Non-pigmented ciliary epithelial cell (primary cell): ENCODE results near the gene LRP1B.

ENCODE experiments used
- DNase-seq: peaks from one replicate; pipeline ENCODE4 v3.0.0-alpha.2; 2010; ENCODE audit warnings: low read depth

LRP1B gene

DNA sequence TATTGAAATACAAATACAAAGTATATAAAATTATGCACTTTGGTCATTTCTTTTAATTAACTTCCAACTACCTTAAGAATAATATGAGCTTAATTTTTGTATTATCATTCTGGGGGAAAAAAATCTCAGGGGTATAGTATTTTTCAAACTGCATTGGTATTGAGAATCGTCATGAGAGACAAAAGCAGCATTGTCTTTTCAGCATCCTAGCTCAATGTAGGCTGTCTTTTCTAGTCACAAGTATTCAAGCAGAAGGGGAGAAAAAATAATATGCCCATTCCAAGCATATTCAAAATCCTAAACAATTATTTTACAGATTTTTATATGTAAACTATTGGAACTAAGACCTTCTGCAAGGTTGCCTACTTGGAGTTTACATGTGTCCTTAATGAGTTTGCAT is 693.3 kb downstream of the LRP1B start:
- no peak for DNase-seq

DNA sequence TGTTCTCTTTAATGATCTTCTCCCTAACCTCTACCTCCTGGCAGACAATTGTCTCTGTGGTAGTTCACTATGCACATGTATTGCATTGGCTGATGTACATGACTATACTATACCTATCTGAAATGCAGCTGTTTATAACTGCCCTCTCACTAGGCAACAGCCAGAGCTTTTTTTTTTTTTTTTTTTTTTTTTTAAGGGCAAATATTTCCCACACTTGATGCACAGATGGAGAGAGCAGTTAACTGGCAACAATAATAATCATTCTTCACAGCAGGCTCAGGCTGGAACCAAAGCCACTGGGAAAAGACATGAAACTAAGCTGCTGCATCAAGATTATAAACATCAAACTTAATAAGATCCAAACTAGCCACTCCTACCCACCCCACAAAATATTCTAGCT is 707.7 kb downstream of the LRP1B start:
- no peak for DNase-seq

DNA sequence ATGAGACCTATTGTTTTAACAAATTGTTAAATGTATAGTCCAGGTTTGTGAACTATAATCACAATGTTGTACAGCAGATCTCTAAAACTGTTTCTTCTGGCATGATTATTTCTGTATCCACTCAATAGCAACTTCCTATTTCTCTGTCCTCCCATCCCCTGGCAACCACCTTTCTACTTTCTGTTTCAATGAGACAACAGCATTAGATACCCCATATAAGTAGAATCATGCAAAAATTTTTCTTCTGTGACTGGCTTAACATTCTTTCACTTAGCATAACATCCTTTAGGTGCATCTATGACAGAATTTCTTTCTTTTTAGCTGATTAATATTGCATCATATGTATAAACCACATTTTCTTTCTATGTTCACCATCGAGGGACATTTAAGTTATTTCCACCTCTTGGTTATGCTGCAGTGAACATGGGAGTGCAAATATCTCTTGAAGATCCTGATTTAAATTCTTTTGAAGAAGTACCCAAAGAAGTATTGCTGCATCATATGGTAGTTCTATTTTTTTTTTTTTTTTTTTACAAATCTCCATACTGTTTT is 713.5 kb downstream of the LRP1B start:
- DNase-seq = no peak

DNA sequence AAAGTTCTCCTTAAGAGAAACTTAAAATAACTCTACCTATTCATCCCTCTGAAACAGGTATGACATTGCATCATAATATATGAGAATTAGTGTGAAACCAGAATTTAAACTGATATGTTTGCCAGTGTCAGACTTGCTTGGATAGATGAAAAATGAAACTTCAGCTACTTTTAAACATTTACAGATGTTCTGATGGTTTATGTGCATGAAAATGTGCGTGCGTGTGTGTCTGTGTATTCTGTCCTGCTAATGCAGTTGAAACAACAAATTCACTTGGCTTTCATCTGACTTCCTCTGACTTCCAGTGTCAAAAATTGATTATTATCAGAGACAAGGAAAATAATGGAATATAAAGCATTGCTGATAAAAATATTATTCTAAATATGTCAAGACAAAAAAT is 719.4 kb downstream of the LRP1B start:
- DNase-seq = no peak

DNA sequence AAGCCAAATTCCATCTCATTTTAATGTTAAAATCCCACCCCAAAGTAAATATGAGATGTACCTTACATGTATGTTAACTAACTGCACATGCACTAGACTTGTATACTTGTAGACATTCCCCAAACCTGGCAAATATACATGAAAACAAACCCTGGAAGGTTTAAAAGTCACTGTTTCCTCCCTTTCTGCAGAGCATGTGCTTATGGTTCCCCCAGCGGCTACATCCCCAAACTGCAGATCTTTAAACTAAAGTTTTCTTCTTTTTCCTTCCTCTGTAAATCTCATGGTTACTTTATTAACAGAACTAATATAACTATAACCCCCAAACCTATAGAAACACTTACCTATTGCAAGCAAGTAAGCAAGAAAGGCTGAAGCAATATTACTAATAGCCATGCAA is 731.5 kb downstream of the LRP1B start:
- no peak for DNase-seq

DNA sequence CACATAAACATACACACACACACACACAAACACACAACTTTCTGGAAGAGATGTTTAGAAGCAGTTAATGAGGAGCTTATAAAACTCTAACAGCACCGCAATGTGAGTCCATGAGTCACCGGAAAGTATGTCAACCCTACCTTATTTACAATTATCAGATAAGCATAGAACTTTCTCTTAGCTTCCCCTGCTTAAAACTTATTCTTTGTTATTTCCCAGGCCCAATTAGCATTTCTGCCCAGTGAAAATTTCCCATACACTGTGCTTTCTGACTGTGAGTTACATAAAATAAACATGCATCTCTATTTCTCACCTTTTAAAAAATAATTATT is 737.6 kb downstream of the LRP1B start:
- DNase-seq = peak; percentile 52

DNA sequence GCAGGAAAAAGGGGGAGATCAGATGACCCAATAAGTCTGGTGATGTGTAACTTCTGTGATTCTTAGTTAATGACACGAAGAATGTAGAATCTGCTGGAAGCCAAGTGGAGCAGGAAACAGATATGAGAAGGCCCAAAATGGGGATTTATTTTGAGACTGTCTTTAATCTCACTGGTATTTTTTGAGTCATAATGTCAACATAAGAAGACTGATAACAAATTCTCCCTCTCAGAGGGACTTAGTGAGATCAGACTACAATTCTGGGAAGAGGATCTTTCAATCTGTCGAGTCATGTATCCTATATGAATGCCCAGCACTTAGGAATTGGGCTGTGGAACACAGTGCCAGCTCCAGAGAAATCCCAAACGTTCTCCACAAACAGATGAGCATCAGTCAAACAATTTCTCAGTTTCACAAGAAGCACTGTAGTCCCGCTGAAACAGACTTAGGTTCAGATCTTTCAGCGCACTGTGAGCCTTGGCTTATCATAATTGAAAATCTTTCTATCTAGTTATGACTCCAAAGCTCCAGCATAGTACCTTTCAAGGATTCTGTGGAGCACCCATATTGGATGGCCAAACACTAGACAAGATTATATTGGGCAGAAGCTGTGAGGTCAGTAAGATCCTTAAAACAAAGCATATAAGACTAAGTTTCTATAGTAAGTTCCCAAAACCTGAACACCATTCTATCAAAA is 738.2 kb downstream of the LRP1B start:
- peak; percentile 83 for DNase-seq

DNA sequence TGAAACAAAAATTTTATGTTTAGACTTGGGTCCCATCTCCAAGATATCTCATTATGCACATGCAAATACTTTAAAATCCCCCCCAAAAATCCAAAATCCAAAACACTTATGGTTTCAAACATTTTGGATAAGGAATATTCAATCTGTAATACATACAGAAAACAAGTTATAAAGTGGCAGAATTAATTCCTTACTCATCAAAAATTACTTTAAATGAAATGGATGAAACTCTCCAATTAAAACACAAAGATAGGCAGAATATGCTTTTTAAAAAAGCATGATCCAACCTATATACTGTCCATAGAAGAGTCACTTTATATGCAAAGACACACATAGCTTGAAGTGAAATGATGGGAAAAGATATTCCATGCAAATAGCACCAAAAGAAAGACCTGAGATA is 744.6 kb downstream of the LRP1B start:
- DNase-seq = no peak

DNA sequence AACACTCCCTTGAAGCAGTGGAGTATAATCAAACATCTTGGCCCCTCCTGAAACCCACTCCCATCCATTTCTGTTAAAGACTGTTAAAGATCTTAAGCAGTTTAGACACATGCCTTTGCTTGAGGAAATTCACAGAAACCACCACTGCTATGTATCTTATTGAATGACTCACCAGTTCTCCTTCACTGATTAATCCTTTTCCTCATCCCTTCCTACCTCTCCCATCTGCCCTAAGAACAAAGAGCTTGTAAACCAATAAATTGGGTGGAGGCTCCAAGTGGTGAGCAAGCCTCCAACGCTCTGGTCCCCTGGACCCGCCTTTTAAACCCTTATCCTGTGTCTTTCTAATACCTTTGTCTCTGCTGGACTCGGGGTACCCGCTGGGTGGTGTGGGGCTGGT is 746.1 kb downstream of the LRP1B start:
- peak; percentile 24 for DNase-seq

DNA sequence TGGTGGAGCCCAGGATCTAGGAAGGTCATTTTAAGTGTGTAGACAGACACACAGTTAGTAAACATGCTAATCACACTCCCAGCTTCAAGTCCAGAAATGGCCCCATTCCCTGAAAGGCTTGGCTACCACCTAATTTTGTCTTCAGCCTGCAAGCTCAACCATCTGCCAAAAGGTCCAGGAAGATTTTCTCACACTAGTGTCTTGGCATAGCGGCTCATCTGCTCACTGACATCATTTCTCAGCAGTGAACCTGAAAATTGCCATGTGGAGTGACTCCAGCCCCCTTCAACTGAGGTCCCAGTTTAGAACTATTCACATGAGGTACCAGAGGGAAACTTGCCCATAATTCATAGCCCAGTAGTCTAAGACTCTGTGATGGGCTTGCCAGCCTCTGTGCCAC is 748.9 kb downstream of the LRP1B start:
- DNase-seq = no peak

DNA sequence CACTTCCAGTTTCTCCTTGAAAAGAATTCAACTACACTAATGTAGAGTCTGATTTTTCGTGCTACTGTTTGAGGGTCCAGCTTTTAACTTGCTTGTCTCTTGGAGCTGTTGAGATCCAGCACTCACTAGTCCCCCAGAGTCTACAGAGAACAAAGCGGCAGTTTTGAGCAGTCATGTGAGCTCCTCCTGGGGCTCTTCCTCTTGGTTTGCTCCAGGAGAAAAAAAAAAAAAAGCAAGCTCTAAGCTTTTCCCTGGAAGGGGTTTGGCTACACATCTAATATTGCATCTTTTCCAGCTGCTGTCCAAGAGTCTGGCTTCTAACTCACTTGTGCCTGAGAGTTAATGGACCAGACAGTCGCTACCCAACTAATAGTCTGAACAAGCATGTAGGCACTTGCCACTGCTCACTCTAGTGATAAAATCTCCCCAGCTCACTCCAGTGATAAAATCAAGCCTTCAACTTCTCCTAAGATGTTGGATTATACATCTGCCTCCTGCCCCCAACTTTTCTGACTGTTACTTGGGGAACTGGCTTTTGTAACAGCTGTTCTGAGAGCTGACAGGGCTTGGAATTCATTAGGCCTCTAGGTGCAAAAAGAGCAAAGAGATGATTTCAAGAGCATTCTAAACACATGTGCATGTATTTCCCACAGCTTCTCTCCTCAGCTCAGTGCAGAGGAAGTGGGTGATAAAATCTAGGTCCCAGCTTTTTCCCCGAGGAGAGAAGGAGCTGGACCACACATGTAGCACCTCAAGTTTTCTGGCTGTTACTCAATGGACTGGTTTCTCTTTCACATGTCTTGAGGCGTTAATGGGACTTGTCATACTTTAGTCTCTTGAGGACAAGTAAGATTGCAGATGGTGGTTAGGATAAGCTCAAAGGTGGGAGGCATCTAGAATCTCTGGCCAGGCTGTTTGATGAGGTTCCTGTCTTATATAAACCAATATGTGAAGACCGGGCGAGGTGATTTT is 750.5 kb downstream of the LRP1B start:
- DNase-seq = no peak

DNA sequence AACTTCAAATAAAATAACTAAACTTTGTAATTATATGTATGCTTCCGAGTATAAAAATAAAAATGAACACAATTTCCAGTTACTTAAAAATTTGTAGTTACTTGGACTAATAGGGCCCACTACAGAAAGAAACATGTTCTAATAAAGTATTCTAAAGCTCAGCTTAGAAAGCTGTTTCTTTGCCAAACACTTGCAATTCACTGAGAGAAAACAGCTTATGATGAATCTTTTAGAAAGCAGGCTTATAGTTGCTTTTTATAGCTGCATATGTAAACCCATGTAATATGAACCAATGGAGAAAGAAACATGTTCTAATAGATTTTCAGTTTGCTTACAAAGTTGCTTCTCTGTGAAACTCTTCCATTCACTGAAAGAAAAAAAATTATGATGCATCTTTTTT is 766.0 kb downstream of the LRP1B start:
- no peak for DNase-seq

DNA sequence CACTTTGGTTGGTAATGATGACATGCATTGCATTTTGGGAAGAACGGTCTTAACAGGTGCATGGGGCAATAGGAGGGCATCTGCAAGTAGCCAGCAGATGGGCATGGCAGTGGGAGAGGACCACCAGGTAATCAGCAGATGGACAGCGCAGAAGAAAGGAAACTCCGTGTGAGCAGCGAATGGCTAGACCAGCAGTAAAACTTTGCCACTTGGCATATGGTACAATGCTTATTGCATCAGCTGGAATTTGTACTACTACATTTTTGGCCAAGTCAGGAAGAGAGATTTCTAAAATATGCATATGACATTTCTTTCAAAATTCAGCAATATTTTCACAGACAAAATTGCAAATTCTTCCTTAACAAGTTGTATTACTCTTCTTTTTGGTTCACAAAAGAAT is 768.5 kb downstream of the LRP1B start:
- no peak for DNase-seq

DNA sequence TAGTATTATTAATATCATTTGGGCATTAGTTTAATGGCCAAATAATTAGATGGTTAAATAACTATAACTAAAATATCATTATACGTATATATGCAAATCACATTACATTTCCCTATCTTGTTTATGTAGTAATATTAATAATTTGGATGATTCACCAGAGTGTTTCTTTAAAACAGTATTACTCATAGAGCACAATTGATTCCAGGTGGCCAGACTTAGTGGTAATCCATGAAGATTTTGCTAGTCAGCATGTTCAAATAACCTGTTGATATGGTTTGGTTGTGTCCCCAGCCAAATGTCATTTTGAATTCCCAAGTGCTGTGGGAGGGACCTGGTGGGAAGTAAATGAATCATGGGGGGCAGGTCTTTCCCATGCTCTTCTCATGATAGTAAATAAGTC is 782.3 kb downstream of the LRP1B start:
- no peak for DNase-seq

DNA sequence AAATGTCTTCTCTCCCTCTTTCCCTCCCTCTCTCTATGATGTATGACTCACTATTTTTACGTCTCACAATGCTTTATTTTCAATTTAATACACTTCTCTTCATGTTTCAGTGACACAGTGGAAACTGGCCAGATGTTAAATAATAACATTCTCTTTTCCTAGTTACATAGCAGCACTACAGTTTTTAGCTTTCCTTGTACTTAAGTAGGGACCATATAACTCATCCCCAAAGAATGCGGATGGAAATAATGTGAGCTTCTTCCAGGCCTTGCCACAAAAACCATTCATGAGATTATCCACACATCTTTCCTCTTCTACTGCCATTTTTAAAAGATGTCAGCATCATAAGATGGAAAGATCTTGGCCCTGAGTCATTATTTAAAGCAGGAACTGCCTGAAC is 789.4 kb downstream of the LRP1B start:
- peak; percentile 98 for DNase-seq

DNA sequence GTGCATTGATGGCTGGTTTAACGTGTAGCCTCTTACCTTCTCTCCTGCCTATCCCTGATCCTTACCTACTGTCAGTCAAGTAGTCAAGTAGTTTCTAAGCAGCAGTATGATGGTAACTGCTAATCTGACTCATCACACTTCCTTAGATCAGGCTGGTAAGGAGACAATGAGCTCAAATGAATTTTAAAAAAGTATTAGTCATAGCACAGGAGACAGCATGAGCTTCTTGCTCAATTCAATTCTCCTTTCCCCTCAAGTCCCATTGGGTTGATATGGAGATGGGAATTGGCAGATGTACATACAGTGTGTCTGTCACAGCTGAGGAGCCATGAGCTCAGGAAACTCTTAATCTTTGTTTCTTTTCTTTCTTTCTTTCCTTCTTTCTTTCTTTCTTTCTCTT is 799.7 kb downstream of the LRP1B start:
- DNase-seq = peak; percentile 78

DNA sequence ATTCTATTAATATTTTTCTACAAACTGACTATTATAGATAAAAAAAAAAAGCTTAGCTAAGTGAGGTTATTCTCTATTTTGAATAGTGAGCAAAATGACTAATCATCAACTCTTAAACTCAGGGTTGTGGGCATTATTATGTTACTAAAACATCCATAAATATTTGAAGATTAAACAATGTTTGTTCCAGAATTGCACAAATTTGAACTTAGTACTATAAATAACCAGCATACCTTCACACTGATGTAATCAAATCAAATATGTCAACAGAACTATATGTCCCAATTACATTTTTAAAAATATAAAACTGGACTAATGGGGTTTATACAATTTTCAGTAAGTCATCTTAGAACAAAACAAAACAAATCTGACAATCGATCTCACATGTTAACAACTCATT is 800.9 kb downstream of the LRP1B start:
- peak; percentile 38 for DNase-seq

DNA sequence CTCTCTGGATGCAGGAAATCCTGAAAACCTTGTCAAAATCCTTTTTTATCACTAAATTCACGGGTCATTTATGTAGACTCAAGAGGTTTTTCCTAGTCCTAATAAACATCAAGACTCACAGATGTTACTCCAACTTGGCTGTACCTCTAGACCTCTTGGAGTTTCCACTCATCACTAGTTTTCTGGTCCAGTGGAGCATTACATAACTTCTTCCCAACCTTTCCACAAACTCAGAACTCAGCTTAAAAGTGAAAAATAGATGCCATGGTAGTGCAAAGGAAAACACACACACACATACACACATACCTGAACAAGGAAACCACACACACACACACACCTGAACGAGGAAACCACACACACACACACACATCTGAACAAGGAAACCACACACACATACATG is 807.2 kb downstream of the LRP1B start:
- no peak for DNase-seq

DNA sequence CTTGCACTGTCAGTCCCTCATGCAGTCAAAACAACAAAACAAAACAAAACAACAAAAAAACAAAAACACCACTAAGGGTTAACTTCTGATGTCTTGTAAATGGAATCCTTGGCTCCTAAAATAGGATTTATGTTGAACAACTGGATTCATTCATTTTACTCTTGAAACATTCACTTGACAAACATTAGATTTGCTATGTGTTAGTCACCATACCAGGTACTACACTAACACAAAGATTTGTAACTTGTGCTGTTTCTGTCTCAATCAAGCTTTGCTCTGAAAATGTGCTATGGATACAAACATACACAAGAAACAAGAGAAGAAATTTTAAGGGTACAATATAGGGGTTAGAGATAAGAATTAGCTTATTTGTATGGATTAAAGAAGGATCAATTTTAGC is 812.8 kb downstream of the LRP1B start:
- no peak for DNase-seq

DNA sequence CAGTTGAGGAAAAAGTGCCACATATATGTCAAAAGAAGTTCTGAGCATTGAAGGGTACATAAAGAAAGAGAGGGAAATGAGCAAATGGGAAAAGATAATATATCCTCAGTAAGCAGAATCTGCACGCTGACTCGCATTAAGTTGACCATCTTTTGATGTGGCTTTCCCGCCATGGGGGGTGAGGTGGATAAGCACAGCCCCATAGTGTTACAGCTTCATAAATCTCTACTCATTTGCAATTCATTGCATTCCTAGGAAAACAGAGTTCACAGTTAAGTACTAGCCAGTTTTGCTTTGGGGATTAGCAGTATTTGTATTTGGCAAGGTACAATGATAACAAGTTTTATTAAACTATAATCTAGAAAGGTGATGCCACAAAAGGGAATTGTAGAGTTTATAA is 814.2 kb downstream of the LRP1B start:
- DNase-seq = no peak

DNA sequence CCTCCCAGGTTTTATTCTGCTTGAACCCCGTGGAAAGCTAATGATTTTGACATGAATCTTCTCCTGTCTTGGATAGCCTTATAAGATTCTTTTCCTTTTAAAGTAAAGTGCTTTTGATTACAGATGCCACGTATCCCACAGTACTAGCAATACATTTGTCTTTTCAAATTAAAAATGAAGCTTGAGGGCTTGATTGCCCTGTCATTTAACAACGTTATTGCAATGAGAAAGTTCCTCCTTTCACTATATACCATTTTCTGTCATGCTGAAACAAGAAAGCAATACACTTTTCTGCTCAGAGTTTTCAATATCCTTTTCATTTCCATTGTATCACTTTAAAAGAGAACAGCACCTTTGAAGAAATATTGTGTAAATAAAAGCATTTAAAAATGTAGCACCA is 814.7 kb downstream of the LRP1B start:
- DNase-seq = no peak

DNA sequence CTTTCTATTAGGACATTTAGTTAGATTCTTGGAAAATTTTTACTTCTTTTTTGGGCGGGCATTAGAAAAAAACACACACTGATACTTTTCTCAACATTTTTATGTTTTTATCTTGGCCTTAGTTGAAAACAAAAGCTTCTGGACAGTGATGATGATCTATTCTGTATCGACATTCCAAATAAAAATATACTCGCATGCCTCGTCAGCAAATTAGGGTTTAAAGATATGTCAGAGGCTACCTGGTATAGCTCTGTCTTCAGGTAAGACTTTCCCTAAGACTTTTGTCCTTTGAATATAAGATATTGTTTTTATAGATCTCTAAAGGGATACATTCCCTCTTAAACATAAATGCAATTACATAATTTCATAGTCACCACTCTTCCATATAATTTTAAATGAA is 816.8 kb downstream of the LRP1B start:
- no peak for DNase-seq

DNA sequence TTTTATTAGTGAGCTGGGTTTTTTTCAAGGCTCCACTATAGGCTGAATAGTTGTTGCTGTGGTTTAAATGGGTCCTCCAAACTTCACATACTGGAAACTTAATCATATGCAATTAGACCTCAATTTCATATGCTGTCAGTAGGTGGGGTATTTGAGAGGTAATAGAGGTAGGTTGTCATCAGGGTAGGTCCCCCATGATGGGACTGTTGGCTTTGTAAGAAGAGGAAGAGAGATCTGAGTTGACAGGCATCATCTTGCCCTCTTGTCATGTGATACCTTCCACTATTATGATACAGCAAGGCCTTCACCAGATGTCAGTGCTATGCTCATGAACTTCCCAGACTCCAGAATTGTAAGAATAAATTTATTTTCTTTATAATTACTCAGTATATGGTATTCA is 819.4 kb downstream of the LRP1B start:
- no peak for DNase-seq
